Natural killer cell (primary cell): ENCODE data around the gene PRCP. TPM values are rescaled to one million over a fixed set of nuclear protein-coding genes. Genes with fewer than 3 reads are reported as not detected.

Experiments
- ATAC-seq, 3 donors: fragments of 150-1000 bp in 2 of 3; fragments of 200-7000 bp in 1 of 3; cut with Tn5 transposase; 1 replicate in 1 of 3; 2 replicates in 2 of 3; pipeline ENCODE4 v1.10.0; 2021; ENCODE audit warnings: mild to moderate bottlenecking in 2 of 3, moderate library complexity in 2 of 3
- DNase-seq, 2 donors: peaks; one replicate each; pipeline versions ENCODE4 v3.0.0 to v3.0.0-alpha.2; 2013 to 2021; ENCODE audit warnings: mixed read lengths in 1 of 2
- H3K27ac ChIP-seq: one replicate; pipeline ENCODE4 v1.5.1; 2013; ENCODE audit warnings: mild to moderate bottlenecking, low read length
- H3K27me3 ChIP-seq: one replicate; pipeline ENCODE4 v1.6.1; 2013; ENCODE audit warnings: low read length; ENCODE audit not compliant: control insufficient read depth, insufficient read depth
- H3K36me3 ChIP-seq: one replicate; pipeline ENCODE4 v1.6.1; 2013; ENCODE audit warnings: low read length; ENCODE audit not compliant: control insufficient read depth, insufficient read depth
- H3K4me1 ChIP-seq: one replicate; pipeline ENCODE4 v1.6.1; 2013; ENCODE audit warnings: low read length; ENCODE audit not compliant: control insufficient read depth, insufficient read depth
- H3K4me3 ChIP-seq: one replicate; pipeline ENCODE4 v1.5.1; 2013; ENCODE audit warnings: low read length
- H3K9me3 ChIP-seq: one replicate; pipeline ENCODE4 v1.6.1; 2013; ENCODE audit warnings: low read length; ENCODE audit not compliant: control insufficient read depth, insufficient read depth
- H3K27ac Mint-ChIP-seq, 2 donors: one replicate each; pipeline ENCODE4 v1.8.0; 2022; ENCODE audit warnings: mild to moderate bottlenecking in 2 of 2, mixed read lengths in 2 of 2, moderate library complexity in 1 of 2
- H3K27me3 Mint-ChIP-seq, 2 donors: one replicate each; pipeline ENCODE4 v1.8.0; 2022; ENCODE audit warnings: low read depth in 2 of 2, mixed read lengths in 2 of 2
- H3K36me3 Mint-ChIP-seq: one replicate; pipeline ENCODE4 v1.8.0; 2022; ENCODE audit warnings: mixed read lengths
- H3K4me1 Mint-ChIP-seq, 2 donors: one replicate each; pipeline ENCODE4 v1.8.0; 2022; ENCODE audit warnings: mixed read lengths in 2 of 2
- H3K4me3 Mint-ChIP-seq: one replicate; pipeline ENCODE4 v1.8.0; 2022; ENCODE audit warnings: mild to moderate bottlenecking, moderate library complexity, mixed read lengths
- H3K9me3 Mint-ChIP-seq, 2 donors: one replicate each; pipeline ENCODE4 v1.8.0; 2022; ENCODE audit warnings: mixed read lengths in 2 of 2
- WGBS: methylation state at CpG from one replicate; pipeline ENCODE4 v1.1.7; 2013; ENCODE audit warnings: missing lambda C conversion rate; ENCODE audit not compliant: insufficient coverage; 5-methylcytosine and 5-hydroxymethylcytosine counted together
- intact Hi-C: fragments of 100-400 bp; cut with micrococcal nuclease; formaldehyde crosslinking; loops from one replicate; pipeline ENCODE4 v1.14.2; 2022
- total RNA-seq, 4 donors: library from RNA; stranded (reverse); fragments of 120-200 nt in 1 of 4; gene quantifications; one replicate each; pipeline versions ENCODE4 v1.2.3 to v1.2.4, GENCODE V29; 2013 to 2022
- TF ChIP-seq, protein P1 (sequence below): fragments of 200-600 bp; IDR thresholded peaks from one replicate; pipeline ENCODE4 v1.8.0; 2022; ENCODE audit warnings: antibody characterized with exemption

Gene PRCP
- total RNA-seq, 3 donors from 2014 or later (not counting 1 experiment from before 2014, with no cell fraction given) = 28.1 to 30.0 (median 30.0) TPM

GRCh38 chr11:82823647-82824619 is 76.3 kb downstream of the PRCP start:
- DNase-seq = no peak
- no peak overlapping the region for H3K4me3 ChIP-seq
- peaks cover 8% of the 10 kb centered on the region for H3K36me3 Mint-ChIP-seq
- 64% methylated on average over 2 of the region's 2 CpGs for WGBS
- no peak for ATAC-seq
- no peak overlapping the region for H3K4me3 Mint-ChIP-seq
- no peak overlapping the region for H3K27ac Mint-ChIP-seq
- no peaks in the 10 kb centered on the region for H3K9me3 ChIP-seq
- no peaks in the 10 kb centered on the region for H3K4me1 Mint-ChIP-seq
- no peaks in the 10 kb centered on the region for H3K27me3 Mint-ChIP-seq
- no peak overlapping the region for H3K27ac ChIP-seq
- no peaks in the 10 kb centered on the region for H3K9me3 Mint-ChIP-seq
- no peaks in the 10 kb centered on the region for H3K27me3 ChIP-seq
- TF ChIP-seq, protein P1, sequence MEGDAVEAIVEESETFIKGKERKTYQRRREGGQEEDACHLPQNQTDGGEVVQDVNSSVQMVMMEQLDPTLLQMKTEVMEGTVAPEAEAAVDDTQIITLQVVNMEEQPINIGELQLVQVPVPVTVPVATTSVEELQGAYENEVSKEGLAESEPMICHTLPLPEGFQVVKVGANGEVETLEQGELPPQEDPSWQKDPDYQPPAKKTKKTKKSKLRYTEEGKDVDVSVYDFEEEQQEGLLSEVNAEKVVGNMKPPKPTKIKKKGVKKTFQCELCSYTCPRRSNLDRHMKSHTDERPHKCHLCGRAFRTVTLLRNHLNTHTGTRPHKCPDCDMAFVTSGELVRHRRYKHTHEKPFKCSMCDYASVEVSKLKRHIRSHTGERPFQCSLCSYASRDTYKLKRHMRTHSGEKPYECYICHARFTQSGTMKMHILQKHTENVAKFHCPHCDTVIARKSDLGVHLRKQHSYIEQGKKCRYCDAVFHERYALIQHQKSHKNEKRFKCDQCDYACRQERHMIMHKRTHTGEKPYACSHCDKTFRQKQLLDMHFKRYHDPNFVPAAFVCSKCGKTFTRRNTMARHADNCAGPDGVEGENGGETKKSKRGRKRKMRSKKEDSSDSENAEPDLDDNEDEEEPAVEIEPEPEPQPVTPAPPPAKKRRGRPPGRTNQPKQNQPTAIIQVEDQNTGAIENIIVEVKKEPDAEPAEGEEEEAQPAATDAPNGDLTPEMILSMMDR = no peak
- peaks cover 3% of the 10 kb centered on the region for H3K36me3 ChIP-seq
- no peaks in the 10 kb centered on the region for H3K4me1 ChIP-seq
- intact Hi-C loops = no loop called here

DNA sequence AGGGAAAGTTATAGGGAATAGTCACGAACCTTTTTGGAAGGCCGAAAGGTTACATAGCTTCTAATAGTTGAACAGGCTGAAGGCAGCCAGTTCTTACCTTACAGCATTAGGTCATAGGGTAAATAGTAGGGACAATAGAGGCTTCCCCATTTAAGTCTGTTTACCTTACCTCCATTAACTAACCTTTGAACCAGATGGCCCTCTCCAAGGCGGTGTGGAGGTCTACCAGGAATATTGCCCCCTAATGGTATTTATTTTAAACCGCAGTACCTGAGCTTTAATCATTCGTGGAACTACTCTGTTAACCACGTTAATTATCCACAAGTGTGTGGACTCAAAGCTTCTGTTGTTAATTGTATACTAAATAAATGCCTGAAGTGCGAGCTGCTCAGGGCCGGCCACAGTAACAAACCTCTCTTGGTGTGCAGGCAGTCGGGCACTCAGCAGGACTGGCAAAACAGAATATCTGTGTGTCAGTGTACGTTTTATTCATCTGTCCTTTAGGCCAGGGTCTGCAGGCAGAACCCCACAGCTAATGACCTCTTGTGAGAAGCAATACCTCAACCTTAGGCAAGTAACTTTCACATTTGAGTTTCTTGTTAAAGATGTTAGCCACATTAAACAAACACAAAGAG is 81.7 kb downstream of the PRCP start:
- ATAC-seq (no peak), DNase-seq (no peak)
- no peaks in the 10 kb centered on the region for H3K9me3 ChIP-seq
- Mint-ChIP-seq H3K4me1 (no peaks in the 10 kb centered on the region), H3K4me3 (no peak overlapping the region), H3K27me3 (peaks cover 7 to 16% of the 10 kb centered on the region in 2 donors), H3K36me3 (no peaks in the 10 kb centered on the region), H3K27ac (no peak overlapping the region), H3K9me3 (no peaks in the 10 kb centered on the region)
- WGBS = 87% methylated on average over 10 of the region's 10 CpGs
- H3K4me3 ChIP-seq = no peak overlapping the region
- no peaks in the 10 kb centered on the region for H3K4me1 ChIP-seq
- H3K36me3 ChIP-seq = no peaks in the 10 kb centered on the region
- no peak overlapping the region for H3K27ac ChIP-seq
- intact Hi-C loops = no loop called here
- H3K27me3 ChIP-seq = no peaks in the 10 kb centered on the region
- TF ChIP-seq, protein P1 = no peak

- 86% methylated on average over 1 of the region's 2 CpGs for WGBS
- H3K4me1 ChIP-seq = no peaks in the 10 kb centered on the region
- intact Hi-C loops = no loop called here
Measured at GRCh38 chr11:82815406-82815805, 84.8 kb downstream of the PRCP start.

More at GRCh38 chr11:82815406-82815805, 84.8 kb downstream of the PRCP start:
- Mint-ChIP-seq H3K9me3 (no peaks in the 10 kb centered on the region), H3K36me3 (no peaks in the 10 kb centered on the region), H3K27ac (no peak overlapping the region), H3K4me1 (no peaks in the 10 kb centered on the region), H3K4me3 (no peak overlapping the region), H3K27me3 (peaks cover 7 to 25% of the 10 kb centered on the region in 2 donors)
- TF ChIP-seq, protein P1 = no peak
- Histone ChIP-seq H3K36me3 (no peaks in the 10 kb centered on the region), H3K4me3 (no peak overlapping the region), H3K27me3 (no peaks in the 10 kb centered on the region), H3K9me3 (no peaks in the 10 kb centered on the region), H3K27ac (no peak overlapping the region)
- DNase-seq (no peak), ATAC-seq (no peak)
